SK-N-SH treated with all-trans-retinoic acid at 6 μM for 48 hours (cell line): ENCODE data around the gene PLCB3.

Source experiments
- BACH2 ChIP-seq: fragments of 250-450 bp; sonication (Bioruptor Pico); IDR thresholded peaks from 2 replicates; pipeline ENCODE4 v1.9.0; 2021; ENCODE audit warnings: mild to moderate bottlenecking, borderline replicate concordance
- CSDC2 ChIP-seq: fragments of 250-450 bp; sonication (Bioruptor Pico); IDR thresholded peaks from 2 replicates; pipeline ENCODE4 v1.5.0; 2020; ENCODE audit warnings: mild to moderate bottlenecking, moderate library complexity
- PPARA ChIP-seq: fragments of 250-450 bp; sonication (Bioruptor Pico); IDR thresholded peaks from 2 replicates; pipeline ENCODE4 v1.5.0; 2020; ENCODE audit warnings: mild to moderate bottlenecking, borderline replicate concordance
- RARB ChIP-seq: fragments of 250-450 bp; sonication (Bioruptor Pico); IDR thresholded peaks from 2 replicates; pipeline ENCODE4 v1.8.0; 2021; ENCODE audit warnings: mild to moderate bottlenecking, moderate library complexity
- SNAI2 ChIP-seq: fragments of 250-450 bp; sonication (Bioruptor Pico); IDR thresholded peaks from 2 replicates; pipeline ENCODE4 v1.5.0; 2020; ENCODE audit warnings: mild to moderate bottlenecking, moderate library complexity
- ZC3H10 ChIP-seq: fragments of 250-450 bp; sonication (Bioruptor Pico); IDR thresholded peaks from 2 replicates; pipeline ENCODE4 v1.5.1; 2021; ENCODE audit warnings: mild to moderate bottlenecking, moderate library complexity
- ZFP30 ChIP-seq: fragments of 450-650 bp; formaldehyde crosslinking; IDR thresholded peaks from 2 replicates; pipeline ENCODE4 v1.5.0; 2022; ENCODE audit warnings: mild to moderate bottlenecking, moderate library complexity
- TF ChIP-seq, protein P1 (sequence below): fragments of 250-450 bp; sonication (Bioruptor Pico); IDR thresholded peaks from 2 replicates; pipeline ENCODE4 v1.5.0; 2020; ENCODE audit warnings: mild to moderate bottlenecking, moderate library complexity
- TF ChIP-seq, protein P2 (sequence below): fragments of 250-450 bp; sonication (Bioruptor Pico); IDR thresholded peaks from 2 replicates; pipeline ENCODE4 v1.8.0; 2020; ENCODE audit warnings: mild to moderate bottlenecking, moderate library complexity, borderline replicate concordance
- TF ChIP-seq, protein P3 (sequence below): fragments of 250-450 bp; sonication (Bioruptor Pico); IDR thresholded peaks from 2 replicates; pipeline ENCODE4 v1.5.1; 2020; ENCODE audit warnings: low read depth, mild to moderate bottlenecking, moderate library complexity
- TF ChIP-seq, protein P4 (sequence below): fragments of 250-450 bp; sonication (Bioruptor Pico); IDR thresholded peaks from 2 replicates; pipeline ENCODE4 v1.8.0; 2021; ENCODE audit warnings: low read depth, mild to moderate bottlenecking, moderate library complexity, borderline replicate concordance
- TF ChIP-seq, protein P5 (sequence below): fragments of 250-450 bp; sonication (Bioruptor Pico); IDR thresholded peaks from 2 replicates; pipeline ENCODE4 v1.5.1; 2021; ENCODE audit warnings: mild to moderate bottlenecking, moderate library complexity

DNA sequence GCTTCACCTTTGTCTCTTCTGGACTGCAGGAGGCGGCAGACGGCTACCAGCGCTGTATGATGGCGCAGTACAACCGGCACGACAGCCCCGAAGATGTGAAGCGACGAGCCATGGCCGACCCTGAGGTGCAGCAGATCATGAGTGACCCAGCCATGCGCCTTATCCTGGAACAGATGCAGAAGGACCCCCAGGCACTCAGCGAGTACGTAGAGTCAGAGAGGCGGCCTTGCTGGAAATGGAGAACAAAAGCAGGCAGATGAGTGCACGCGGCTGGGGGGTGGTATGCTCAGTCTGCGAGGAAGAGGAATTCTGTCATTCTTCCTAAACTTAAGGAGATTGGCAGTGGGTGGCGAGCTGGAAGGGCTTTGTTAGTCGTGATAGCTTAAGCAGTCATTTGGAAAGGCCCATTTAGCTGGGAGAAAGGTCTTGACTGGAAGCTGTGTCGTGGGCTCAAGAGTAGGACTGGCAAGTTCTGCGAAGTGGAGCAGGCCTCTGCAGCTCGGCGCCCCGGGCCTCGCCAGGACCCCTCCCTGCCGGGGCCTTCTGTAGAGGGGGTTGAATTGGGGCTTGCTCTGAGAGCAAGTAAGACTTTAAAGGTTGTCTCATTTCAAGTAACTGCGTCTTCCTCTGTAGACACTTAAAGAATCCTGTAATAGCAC lies 47.8 kb upstream of the PLCB3 start:
- TF ChIP-seq, protein P1, sequence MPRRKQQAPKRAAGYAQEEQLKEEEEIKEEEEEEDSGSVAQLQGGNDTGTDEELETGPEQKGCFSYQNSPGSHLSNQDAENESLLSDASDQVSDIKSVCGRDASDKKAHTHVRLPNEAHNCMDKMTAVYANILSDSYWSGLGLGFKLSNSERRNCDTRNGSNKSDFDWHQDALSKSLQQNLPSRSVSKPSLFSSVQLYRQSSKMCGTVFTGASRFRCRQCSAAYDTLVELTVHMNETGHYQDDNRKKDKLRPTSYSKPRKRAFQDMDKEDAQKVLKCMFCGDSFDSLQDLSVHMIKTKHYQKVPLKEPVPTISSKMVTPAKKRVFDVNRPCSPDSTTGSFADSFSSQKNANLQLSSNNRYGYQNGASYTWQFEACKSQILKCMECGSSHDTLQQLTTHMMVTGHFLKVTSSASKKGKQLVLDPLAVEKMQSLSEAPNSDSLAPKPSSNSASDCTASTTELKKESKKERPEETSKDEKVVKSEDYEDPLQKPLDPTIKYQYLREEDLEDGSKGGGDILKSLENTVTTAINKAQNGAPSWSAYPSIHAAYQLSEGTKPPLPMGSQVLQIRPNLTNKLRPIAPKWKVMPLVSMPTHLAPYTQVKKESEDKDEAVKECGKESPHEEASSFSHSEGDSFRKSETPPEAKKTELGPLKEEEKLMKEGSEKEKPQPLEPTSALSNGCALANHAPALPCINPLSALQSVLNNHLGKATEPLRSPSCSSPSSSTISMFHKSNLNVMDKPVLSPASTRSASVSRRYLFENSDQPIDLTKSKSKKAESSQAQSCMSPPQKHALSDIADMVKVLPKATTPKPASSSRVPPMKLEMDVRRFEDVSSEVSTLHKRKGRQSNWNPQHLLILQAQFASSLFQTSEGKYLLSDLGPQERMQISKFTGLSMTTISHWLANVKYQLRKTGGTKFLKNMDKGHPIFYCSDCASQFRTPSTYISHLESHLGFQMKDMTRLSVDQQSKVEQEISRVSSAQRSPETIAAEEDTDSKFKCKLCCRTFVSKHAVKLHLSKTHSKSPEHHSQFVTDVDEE (CRISPR knock-in tag), result no peak
- TF ChIP-seq ZFP30 (CRISPR knock-in tag), result no peak
- TF ChIP-seq, protein P2, sequence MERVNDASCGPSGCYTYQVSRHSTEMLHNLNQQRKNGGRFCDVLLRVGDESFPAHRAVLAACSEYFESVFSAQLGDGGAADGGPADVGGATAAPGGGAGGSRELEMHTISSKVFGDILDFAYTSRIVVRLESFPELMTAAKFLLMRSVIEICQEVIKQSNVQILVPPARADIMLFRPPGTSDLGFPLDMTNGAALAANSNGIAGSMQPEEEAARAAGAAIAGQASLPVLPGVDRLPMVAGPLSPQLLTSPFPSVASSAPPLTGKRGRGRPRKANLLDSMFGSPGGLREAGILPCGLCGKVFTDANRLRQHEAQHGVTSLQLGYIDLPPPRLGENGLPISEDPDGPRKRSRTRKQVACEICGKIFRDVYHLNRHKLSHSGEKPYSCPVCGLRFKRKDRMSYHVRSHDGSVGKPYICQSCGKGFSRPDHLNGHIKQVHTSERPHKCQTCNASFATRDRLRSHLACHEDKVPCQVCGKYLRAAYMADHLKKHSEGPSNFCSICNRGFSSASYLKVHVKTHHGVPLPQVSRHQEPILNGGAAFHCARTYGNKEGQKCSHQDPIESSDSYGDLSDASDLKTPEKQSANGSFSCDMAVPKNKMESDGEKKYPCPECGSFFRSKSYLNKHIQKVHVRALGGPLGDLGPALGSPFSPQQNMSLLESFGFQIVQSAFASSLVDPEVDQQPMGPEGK (CRISPR knock-in tag), result no peak
- TF ChIP-seq RARB (CRISPR knock-in tag), result no peak
- TF ChIP-seq BACH2 (CRISPR knock-in tag), result no peak
- no peak for TF ChIP-seq ZC3H10 (CRISPR knock-in tag)
- TF ChIP-seq, protein P3, sequence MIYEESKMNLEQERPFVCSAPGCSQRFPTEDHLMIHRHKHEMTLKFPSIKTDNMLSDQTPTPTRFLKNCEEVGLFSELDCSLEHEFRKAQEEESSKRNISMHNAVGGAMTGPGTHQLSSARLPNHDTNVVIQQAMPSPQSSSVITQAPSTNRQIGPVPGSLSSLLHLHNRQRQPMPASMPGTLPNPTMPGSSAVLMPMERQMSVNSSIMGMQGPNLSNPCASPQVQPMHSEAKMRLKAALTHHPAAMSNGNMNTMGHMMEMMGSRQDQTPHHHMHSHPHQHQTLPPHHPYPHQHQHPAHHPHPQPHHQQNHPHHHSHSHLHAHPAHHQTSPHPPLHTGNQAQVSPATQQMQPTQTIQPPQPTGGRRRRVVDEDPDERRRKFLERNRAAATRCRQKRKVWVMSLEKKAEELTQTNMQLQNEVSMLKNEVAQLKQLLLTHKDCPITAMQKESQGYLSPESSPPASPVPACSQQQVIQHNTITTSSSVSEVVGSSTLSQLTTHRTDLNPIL (CRISPR knock-in tag), result no peak
- no peak for TF ChIP-seq SNAI2 (CRISPR knock-in tag)
- TF ChIP-seq, protein P4, sequence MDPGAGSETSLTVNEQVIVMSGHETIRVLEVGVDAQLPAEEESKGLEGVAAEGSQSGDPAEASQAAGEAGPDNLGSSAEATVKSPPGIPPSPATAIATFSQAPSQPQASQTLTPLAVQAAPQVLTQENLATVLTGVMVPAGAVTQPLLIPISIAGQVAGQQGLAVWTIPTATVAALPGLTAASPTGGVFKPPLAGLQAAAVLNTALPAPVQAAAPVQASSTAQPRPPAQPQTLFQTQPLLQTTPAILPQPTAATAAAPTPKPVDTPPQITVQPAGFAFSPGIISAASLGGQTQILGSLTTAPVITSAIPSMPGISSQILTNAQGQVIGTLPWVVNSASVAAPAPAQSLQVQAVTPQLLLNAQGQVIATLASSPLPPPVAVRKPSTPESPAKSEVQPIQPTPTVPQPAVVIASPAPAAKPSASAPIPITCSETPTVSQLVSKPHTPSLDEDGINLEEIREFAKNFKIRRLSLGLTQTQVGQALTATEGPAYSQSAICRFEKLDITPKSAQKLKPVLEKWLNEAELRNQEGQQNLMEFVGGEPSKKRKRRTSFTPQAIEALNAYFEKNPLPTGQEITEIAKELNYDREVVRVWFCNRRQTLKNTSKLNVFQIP (CRISPR knock-in tag), result no peak
- no peak for TF ChIP-seq CSDC2 (CRISPR knock-in tag)
- no peak for TF ChIP-seq PPARA
- TF ChIP-seq, protein P5, sequence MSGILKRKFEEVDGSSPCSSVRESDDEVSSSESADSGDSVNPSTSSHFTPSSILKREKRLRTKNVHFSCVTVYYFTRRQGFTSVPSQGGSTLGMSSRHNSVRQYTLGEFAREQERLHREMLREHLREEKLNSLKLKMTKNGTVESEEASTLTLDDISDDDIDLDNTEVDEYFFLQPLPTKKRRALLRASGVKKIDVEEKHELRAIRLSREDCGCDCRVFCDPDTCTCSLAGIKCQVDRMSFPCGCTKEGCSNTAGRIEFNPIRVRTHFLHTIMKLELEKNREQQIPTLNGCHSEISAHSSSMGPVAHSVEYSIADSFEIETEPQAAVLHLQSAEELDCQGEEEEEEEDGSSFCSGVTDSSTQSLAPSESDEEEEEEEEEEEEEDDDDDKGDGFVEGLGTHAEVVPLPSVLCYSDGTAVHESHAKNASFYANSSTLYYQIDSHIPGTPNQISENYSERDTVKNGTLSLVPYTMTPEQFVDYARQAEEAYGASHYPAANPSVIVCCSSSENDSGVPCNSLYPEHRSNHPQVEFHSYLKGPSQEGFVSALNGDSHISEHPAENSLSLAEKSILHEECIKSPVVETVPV, result no peak
